GDM1 (cell line): ENCODE measurements around the gene ATP13A3.
A peak's percentile ranks its signal among the peaks of the same experiment; 100 is the strongest.
"Not testable (repeated sequence)": the region's sequence is repeated elsewhere in the genome, so short reads cannot be mapped to it uniquely, and the experiment has no call there.

ENCODE experiments used
- DNase-seq: peaks from one replicate; lab custom pipeline; 2025; lab: John Stamatoyannopoulos, UW

The ATP13A3 gene

DNA sequence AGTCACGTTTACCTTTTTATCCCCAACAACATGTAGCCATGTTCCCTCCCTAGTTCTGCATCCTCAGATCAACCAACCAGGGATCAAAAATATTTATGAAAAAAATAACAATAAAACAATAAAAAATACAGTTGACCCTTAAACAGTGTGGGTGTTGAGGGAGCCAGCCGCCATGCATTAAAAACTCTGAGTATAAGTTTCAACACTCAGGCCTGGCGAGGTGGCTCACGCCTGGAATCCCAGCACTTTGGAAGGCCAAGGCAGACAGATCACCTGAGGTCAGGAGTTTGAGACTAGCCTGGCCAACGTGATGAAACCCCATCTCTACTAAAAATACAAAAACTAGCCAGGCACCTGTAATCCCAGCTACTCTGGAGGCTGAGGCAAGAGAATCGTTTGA, 12.7 kb upstream of the ATP13A3 start:
- not testable (repeated sequence) for DNase-seq

DNA sequence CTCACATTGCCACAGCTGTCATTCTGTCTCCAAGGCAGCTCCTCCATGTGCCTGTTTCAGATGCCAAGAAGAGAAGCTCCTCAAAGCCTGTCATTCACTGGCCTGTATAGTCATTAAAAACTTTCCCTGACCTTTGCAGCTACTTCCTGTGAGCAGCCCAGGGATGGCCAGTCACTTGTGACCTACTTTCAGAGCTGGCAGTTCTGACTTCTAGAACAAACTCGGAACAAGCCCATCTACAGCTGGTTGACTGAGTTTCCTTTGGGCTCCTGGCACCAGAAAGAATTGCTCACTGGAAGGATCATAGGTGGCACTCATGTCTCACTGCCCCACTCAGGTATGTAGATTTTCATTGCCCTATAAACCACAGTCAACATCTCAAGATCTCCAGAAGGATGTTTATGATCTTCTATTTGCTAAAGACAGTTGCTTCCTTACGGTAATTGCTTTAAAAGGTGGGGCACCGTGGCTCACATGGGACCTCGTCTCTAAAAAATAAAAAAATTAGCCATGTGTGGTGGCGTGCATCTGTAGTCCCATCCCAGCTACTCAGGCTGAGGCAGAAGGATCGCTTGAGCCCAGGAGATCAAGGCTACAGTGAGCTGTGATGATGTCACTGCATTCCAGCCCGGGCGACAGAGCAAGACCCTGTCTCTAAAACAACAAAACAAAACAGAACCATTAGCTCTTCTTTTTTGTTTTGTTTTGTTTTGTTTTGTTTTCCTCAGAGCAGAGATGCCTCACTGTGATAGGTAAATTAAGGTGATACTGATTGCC, 11.2 kb upstream of the ATP13A3 start:
- no peak for DNase-seq

DNA sequence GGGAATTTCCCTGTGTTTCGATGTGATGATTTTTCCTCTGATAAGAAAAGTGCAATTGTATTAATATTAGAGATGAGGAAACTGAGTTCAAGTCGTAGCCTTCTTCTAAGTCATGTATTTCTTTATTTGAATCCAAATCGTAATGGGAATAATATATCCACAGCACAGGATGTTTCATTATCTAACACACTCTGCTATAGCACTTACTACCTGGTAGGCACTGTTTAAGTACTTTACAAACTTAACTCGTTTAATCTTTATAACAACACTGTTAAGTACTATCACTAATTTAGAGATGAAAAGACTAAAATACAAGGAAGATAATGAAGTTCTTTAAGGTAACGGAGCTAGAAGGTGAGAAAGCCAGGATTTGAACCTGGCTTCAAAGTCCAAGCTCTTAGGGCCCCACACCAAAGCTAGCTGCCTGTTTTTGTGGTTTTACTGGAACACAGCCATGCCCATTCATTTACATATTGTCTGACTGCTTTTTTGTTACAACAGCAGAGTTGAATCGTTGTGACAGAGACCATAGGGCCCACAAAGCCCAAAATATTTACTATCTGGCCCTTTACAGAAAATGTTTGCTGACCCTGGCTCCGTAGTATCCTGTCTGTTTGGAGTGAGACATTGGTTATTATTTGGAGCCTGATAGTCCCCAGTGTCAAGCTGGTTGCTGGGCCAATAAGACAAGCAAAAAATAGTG, 9.6 kb upstream of the ATP13A3 start:
- no peak for DNase-seq

DNA sequence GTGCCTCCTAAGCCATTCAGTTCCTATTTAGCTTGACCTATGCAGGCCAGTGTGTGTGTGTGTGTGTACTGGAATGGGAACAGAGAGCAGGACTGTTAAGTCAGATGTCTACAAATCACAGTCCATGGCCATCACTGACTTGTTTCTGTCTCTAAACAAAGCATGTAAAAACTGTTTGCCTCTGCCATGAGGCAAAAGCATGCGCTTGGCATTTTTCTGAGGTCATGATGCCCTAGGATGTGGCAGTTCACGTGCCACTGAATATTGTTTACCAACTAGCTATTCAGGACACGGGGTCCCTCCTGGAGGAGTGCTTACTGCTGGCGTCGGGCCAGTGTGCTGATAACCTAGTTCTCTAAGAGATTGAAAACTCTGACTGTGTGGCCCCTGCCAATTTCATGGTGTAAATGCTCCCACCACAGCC, 8.2 kb upstream of the ATP13A3 start:
- no peak for DNase-seq

DNA sequence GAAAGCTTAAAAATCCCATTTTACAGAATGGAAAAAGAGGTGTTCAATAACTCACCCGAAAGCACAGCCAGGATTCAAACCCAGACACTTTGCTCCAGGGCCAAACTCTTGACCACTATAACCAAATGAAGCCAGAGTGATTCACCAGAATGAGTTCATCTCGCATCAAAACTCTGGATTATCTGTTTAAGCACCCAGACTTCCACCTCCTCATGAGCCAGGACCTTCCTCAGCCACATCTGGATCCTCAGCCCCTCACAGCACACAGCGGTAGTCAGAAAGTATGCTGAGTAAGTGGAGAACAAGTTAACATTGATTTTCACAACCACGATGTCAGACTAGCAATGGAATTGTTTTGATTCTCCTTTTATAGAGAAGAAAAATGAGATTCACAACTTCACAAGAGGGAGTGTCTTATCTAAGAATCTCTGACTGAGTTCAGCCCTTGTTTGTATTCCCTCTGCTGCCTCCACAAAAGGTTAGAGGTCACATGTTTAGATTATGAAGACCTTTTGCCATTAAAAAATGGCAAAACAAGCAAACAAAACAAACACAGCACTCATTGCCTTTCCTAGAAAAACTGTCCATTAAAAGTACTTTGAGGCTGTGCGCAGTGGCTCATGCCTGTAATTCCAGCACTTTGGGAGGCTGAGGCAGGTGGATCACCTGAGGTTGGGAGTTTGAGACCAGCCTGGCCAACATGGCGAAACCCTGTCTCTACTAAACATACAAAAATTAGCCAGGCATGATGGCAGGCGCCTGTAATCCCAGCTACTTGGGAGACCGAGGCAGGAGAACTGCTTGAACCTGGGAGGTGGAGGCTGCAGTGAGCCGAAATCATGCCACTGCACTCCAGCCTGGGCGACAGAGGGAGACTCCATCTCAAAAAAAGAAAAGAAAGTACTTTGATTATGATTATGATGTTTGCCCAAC, 7.5 kb upstream of the ATP13A3 start:
- DNase-seq, result not testable (repeated sequence)

DNA sequence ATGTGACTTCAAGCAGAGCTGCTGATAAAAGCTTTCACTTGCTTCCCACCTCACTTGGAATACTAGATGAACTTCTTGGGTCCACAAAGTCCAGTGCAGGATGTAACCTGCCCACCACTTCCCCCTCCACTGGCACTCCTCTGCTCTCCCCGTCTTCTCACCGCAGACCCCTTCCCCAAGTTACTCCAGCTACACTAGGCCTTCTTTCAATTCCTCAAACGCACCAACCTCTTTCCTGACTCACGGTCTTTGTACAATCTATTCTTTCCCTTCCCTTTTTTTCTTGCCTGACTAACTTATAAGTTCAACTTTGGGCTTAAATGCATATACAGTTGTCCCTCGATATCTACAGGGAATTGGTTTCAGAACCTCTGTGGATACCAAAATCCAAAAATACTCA, 5.2 kb upstream of the ATP13A3 start:
- peak; percentile 50 for DNase-seq

DNA sequence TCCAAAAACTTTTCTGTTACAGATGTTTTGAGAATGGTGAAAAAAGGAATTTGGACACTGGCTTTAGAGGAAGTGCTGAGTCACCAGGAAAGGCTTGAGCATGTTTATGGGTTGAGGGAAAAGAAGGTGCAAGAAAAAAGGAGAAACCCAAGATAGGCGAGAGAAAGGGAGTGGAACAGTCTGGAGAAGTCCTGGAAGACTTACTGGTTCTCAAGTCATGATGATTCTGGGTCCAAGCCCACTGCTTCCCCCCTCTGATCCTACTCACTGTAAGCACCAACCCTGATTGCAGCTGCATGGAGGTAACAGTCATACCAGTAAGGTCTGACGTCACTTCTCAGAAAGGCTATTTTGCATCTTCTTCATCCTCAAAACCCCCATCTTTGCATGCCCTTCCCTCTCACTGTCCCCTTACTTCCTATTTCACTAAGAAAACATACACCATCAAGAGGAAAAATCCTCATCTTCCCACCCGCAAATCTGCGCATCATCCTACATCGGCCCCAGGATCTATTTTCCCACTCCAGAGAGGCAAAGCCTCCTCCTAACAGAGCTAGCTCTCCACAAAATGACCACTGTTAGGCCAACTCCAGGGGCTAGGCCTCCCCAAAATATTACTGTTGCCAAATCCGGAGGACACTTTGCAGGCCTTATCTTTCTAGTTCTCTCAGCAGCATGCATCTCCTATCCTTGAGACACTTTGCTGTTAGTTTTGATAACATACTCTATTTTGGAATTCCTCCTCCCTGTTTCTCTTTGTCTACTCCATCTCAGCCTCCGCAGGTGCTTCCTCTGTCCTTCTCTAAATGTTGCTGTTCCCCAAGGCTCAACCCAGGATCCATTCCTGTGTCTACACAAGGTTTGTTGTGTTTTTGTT, 3.2 kb upstream of the ATP13A3 start:
- no peak for DNase-seq

DNA sequence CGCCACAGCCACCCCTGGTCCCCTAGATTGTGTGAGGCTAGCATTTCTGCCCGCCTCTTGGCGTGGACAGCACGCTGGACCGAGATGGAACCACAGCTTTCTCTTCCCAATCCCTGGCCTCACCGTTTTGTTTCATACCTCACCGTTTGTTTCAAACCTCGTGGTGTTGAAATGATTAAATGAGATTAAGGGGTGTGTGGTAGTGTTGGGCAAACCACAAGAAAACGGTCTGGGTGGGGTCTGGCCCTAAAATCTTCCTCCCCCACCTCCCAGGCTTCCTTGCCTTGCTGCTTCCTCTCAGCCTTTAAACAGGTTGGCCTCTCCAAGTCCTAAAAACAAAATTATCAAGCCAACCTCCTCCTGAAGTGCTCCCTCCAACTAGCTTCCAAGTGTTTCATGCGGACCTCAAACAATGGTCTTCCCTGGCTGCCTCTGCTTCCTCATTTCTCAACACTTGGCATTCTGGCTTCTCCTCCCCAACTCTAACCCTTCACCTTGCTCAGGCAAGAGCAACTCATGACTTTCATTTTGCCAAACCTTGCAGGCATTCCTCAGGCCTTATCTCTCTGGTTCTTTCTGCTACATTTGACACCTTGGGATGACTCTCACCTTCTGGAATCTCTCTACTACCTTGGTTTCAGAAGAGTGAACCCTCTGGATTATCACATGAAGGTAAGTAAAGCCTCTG, 1.4 kb upstream of the ATP13A3 start:
- DNase-seq, result no peak

DNA sequence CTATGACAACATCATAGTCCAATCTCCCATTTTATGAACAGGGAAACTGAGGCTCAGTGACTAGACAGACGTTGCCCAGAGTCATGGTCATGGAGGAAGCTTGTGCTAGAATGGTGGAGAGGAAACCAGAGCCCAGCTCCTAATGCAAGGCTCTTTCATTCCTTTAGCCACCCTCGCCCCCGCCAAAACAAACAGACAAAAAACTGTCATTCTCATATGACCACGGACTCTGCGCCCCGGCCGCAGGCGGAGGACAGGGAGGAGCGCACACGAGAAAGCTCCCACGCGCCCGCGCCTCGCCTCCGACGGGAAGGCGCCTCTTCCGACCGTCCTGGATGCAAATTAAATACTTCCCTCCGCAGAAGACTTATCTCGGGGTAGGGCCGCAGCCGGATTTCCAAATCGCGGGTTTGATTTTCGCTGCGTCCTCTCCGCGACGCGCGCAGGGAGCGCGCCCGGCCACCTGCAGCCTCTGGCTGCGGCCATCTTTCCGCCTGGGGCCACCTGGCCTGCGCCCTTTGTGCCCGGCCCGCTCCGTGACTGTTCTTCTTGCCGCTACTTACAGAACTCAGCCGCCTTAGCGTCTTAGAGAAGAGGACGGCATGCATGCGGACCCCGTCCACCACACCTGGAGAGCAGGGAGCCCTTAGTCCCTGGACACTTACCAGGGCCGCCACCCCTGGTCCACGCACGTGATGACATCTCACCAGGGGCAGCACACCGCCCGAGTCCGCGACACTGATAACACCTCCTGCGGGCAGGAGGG, 670 bp upstream of the ATP13A3 start:
- DNase-seq, result no peak

DNA sequence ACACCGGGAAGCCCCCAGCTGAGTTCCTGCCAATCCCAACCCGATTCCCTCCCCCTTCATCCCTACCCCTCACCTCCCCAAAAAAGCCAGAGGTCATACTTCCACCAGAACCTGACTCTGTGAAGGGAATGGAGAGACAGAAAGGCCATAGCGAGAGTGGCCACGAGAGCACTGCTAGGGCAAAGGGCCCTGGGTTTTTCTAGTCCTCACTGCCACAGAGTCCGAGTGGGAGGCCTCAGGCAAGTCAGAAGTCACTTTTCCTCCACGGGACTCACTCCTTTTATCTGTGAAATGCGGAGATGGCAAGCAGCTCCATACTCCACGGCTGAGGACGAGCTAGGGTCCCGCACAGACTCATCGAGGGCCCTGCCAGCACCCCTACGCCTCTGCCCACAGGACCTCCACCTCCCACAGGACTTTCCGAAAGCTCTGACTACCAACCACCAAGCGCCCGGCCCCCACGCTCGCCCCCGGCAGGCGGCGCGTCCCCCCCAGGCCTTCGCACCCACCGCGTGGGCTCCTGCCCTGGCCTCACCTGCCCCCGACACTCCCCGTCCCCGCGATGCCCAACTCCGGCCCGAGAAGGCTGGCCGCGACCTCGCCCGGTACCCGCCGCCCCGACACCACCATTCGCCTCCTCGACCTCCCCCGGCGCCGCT, 792 bp downstream of the ATP13A3 start:
- peak; percentile 11 for DNase-seq

DNA sequence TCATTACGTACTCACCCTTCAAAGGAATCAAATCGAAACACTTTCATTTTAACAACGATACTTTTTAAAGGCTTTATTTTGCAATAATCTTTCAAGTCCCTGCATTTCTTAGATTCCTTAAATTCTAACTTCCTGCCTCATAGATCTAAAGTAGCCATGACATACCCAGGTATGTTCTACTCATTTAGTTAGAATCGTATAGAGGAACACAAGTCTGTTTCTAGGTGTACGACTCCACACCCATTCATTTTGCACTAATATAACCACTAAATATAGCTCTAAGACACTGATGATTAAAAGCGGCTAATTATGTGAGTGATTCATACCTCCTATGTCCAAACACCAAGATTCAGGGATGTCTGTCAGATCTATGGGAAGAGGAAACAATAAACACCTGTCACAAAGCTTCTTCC, 1.3 kb downstream of the ATP13A3 start:
- DNase-seq, result no peak

DNA sequence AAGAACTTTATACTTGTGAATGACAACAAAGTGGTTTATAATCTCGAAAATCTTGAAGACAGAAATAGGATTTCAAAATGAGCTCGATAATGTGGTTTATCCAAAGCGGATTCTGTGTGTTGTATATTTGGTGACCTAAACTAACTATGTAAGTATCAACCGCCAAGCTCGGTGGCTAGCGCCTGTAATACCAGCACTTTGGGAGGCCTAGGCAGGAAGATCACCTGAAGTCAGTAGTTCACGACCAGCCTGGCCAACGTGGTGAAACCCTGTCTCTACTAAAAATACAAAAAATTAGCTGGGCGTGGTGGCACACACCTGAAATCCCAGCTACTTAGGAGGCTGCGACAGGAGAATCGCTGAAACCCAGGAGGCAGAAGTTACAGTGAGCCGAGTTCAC, 2.2 kb downstream of the ATP13A3 start:
- DNase-seq, result no peak

DNA sequence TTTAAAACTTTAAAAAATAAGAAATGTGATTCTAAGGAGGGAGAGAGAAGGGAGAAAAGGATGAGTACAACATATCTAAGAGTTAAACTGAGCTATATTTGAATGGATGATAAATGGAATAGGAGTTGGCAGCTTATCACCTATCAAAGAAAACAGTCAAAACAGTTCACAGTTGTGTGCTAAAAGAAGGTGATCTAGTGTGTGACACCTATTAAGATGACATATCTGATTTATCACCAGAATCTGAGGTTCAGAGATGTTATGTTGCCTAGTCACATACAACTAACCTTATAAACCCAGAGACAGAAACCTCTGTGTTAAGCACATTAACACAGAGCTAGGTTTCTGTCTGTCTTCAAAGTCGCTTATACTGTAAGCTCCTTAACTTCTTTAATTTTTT, 3.0 kb downstream of the ATP13A3 start:
- no peak for DNase-seq

DNA sequence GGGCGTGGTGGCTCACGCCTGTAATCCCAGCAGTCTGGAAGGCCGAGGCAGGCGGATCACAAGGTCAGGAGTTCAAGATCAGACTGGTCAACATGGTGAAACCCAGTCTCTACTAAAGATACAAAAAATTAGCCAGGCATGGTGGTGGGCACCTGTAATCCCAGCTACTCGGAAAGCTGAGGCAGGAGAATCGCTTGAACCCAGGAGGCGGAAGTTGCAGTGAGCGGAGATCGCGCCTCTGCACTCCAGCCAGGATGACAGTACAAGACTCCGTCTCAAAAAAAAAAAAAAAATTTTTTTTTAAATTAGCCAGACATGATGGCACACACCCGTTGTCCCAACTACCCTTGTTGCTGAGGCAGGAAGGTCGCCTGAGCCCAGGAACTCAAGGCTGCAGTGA, 4.0 kb downstream of the ATP13A3 start:
- DNase-seq, result not testable (repeated sequence)

DNA sequence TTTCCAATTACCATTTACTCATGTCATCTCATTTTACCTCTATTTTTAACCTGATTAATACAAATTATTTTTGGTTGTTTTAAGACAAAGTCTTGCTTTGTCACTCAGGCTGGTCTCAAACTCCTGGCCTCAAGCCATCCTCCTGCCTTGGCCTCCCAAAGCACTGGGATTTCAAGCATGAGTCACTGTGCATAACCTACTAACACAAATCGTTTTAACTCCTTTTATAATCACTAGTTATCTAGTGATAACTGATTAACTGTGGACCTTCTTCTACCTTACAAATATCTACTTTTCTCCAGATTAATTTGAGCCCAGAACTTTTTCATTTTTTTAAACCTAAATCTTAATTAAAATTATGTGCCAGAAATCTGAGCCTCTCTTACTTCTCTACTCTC, 4.6 kb downstream of the ATP13A3 start:
- no peak for DNase-seq

DNA sequence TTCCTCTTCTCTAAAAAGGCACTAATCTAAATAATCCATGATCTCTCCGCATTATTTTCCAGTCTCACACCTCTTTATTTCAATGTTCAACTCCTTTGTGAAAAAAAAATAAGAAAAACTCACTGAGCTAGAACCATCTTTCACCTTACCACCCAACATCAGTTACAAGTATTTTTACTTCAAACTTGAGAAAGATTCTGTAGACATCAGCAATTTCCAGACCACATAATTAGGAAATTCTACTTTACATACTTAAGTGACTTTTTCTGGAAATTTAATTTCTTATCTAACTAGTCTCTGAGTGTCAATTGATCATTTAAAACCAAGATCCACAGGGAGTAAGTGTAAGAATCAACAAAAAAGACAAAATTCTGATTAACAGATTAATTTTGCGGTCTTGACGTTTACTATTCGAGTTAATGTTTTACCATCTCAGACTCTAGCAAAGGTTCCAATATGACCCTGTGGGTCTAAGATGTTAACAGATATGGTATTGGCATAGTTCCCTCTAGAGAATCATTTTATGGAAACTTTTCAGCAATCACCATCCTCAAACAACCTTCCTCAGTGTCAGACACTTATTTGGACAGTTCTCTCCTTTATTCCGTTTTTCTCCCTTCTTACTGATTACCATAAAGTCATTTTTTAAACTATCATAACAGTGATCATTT, 5.1 kb downstream of the ATP13A3 start:
- DNase-seq, result no peak

DNA sequence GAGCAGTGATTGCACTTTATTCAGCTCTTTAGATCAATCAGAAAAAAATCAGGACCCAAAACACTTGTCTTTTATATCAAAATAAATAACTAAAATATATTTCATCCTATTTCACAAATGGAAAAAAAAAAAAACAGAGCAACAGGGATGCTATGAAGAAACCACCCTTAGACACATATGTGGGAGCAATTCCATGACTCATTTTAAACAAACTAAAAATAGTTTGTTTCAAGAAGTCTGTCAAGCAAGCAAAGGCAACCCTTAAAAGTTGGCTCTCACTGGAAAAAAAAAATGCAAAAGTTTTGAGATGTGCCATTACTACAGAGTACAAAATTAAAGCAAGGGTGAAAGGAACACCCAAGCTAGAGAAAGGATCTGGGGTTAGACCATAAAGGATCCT, 5.7 kb downstream of the ATP13A3 start:
- DNase-seq, result no peak

DNA sequence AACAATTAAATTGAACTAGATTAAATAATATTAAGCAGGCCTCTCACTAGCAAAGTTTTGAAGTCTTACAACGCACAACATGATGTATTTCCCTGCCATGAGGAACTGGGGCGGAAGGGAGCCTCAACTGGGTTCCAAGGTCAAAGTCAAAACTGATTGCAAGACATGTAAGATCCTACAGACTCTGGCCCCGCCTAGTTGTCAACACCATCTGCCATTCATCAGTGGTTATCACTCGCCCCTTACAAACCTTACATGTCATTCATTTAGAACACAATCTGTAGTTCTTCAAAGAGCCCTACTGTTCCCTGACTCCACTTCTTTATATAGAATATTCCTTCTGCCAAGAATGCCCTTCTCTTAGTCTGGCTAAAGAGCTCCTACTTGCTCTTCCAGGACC, 10.0 kb downstream of the ATP13A3 start:
- DNase-seq, result no peak

DNA sequence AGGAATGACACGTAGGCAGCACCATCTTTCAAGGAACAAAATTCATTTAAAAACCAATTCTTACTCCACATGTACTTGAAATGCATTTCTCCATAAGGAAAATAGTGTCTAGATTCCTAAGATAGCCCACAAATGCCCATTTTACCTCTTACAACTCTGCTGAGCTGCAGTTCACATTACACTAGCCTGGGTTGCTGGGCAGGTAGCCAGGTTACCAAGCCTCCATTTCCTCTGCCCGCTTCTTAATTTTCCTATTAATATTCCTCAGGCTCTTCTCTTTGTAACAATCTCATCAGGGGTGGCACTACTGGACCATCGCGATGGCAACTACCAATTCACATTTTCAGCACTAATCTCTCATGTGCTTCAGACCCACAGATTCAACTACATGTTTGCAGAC, 10.8 kb downstream of the ATP13A3 start:
- DNase-seq, result no peak
